Embryonic facial prominence (tissue), 1 donor: Measurements from ENCODE around the gene CLPTM1L.
"Not testable (repeated sequence)": the region's sequence is repeated elsewhere in the genome, so short reads cannot be mapped to it uniquely, and the experiment has no call there.

Experiments used
- DNase-seq: peaks from one replicate; pipeline ENCODE4 v3.0.0-alpha.2; 2016; ENCODE audit errors: extremely low spot score

Gene CLPTM1L

DNA sequence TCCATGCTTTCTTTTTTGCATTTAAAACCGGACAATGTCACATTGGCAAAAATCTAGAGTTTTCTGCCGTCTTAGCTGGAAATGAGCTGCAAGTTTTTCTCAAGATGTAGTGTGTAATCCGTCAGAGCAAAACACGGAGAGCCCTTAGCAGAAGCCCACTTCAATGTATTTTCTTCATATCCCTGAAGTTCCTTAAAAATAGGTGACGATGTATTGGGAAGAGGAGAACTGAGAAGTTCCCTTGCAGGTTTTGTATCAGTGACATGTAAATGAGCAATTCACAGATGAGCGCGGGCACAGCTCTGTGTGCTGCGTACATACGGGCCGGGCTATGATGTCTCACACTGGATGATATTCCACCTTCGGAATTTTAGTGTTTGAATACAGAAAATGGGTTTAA is 14.8 kb upstream of the CLPTM1L start:
- DNase-seq: no peak

DNA sequence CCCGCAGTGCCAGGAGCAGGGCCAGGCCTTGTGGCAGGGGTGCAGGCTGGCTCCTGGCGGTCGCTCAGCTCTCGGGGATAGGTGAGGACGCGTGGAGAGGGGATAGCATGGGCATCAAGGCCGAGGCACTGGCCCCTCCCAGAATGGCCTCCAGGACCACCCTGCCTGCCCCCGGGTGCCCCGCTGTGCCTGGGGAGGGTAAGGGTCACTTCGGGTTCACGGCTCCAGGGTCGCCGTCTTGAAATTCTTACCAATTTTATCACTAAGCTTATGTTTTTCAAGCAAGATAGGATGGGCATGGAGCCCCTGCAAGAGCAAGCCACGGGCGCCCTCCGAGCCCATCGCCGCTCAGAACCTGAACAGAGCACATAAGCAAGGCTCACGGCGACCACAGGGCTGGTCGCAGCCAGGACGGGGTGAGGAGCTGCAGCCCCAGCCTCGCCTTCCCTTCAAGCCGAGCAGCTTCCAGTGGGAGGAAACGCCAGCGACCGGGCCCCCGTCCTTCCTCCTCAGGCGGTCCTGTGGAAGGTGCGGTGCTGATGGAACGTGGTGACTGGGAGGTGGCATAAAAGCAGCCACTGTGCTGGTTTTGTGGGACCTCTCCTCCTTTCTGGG is 14.2 kb upstream of the CLPTM1L start:
- no peak for DNase-seq

DNA sequence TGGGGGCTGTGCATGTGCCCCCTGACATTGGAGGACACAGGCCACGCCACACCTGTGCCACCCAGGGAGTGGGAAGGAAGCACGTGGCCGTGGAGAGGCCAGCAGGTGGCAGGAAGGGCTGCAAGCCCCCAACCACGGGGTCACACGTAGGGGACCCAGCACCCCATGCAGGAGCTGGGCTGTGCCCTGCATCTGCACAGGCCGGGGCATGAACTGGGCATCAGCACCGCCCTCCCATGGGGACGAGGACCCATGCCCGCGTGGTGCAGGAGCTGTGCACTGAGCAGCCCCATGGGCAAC is 13.8 kb upstream of the CLPTM1L start:
- no peak for DNase-seq

- no peak for DNase-seq
Observed at GRCh38 chr5:1357946-1358725, 13.2 kb upstream of the CLPTM1L start.

GRCh38 chr5:1356873-1357787 is 12.2 kb upstream of the CLPTM1L start:
- no peak for DNase-seq

DNA sequence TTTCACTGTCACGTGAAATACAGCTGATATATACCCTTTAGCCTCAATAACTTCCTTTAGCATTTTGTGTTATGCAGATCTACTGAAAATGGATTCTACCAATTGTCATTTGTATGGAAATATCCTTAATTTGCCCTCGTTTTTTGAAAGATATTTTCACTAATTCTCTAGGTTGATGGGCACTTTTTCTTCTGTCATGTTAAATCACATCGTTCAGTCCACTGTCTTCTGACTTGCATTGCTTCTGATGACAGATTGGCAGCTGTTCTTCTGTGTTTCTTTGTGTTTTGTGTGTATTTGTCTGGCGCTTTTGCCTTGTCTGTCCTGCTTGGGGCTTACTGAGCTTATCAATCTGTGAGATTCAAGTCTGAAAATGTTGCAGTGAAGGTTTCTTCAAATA is 9.7 kb upstream of the CLPTM1L start:
- no peak for DNase-seq

DNA sequence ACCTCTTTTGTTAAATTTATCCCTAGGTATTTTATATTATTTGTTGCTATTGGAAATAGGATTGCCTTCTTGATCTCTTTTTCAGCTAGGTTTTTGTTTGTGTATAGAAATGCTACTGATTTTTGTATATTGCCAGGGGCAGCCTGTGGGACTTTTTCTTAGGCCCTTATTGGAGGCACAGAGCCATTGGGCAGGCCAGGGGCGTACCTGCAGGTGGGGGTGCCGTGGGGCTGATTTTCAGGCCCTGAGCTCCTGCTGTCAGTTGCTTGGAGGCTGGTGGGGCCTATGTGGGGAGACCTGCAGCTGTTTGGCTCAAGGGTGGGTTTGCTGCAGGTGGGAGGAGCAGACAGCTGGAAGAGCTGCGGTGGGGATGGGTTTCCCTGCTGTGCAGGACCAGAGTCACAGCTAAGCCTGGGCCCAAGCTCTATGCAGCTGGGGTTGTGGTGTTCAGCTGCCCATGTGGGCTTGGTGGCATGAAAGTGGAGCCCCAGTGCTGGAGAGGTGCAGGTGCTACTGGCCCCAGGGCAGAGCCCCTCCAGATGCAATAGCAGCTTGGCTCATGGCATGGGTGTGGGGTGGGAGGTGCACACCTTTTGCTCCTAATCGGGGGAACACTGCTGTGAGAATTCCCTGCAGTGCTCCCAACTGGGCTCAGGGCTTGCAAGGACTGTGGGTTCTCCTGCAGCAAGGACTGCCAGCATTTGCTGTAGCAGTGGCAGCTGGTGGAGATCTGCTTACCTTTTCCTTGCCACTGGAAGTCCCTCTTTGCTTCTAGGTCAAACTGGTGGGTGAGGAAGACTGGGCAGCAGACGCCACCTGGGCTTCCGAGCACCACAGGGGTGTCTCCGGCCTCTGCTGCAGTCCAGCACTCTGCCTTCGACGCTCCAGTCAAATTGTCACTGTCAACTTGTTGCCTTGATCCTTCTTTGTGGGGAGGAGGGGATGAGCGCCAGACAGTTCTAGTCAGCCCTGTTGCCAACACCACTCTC is 7.6 kb upstream of the CLPTM1L start:
- DNase-seq: no peak

GRCh38 chr5:1351156-1351555 is 6.3 kb upstream of the CLPTM1L start:
- no peak for DNase-seq

DNA sequence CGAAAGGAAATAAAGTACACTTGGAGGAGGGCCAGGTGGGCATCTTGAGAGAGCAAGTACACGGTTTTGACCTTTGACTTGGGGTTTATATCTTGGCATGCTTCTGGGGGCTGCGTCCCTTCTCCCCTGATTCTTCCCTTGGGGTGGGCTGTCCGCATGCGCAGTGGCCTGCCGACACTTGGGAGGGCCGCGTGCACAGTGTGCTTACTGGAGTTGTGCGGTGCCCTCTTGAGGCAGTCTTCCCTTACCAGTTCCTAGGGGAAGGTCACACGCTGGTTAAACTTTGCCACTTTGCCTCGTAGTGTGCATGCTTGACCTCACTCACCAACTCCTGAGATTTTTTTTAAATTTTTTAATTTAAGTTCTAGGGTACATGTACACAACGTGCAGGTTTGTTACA is 4.3 kb upstream of the CLPTM1L start:
- no peak for DNase-seq

DNA sequence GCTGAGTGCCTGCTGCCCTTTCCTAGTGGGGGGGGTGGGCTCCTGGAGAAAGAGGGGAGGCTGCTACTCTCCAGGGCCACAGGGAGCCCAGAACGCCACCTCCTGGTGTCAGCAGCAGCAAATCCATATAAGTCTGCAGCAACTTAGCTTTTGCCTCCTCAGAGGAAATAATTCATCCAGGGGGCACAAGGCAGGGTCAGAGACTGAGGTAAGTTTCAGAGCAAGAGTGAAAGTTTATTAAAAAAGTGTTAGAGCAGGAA is 4.0 kb upstream of the CLPTM1L start:
- DNase-seq: no peak

GRCh38 chr5:1347571-1347970 is 2.7 kb upstream of the CLPTM1L start:
- DNase-seq: no peak

DNA sequence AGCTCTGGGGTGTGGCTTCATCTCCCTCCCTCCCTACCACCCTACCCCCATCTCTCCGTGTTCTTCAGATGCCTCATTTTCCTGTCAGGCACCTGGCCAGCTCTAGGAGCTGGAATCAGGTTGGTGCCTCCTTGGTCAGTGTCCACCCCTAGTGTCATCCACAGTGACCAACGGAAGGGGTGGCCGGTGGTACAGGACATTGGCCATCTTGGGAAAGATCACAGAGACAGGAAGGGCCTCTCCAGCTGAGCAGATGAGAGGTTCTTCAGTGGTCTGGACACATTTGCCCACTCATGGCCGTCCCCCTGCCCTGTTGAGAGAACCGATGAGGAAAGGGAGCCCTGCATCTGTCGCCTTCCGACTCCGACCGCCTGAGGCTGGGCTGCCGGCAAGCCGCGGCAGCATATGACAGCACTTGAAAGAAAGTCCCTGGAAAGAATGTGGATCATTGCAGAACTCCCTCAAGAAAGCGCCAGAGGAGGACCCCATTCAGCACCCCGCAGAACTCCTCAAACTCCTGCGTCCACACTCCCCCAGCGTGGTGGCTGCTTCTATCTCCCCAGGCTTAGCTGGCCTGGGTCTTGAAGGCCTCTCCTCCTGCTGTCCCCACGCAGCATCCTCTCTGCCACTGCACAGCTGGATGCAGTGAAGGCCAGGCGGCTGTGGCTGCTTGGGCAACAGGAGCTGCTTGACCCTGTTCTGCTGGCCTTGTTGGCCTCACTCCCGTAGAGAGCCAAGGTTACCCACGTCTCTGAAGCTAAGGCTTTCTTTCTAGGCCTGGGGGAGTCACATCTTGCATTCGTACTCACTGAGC is 1.9 kb upstream of the CLPTM1L start:
- DNase-seq: no peak

GRCh38 chr5:1345876-1346626 is 1.2 kb upstream of the CLPTM1L start:
- no peak for DNase-seq

GRCh38 chr5:1343931-1344901 is 683 bp downstream of the CLPTM1L start:
- no peak for DNase-seq

GRCh38 chr5:1343315-1343751 is 1.6 kb downstream of the CLPTM1L start:
- no peak for DNase-seq

DNA sequence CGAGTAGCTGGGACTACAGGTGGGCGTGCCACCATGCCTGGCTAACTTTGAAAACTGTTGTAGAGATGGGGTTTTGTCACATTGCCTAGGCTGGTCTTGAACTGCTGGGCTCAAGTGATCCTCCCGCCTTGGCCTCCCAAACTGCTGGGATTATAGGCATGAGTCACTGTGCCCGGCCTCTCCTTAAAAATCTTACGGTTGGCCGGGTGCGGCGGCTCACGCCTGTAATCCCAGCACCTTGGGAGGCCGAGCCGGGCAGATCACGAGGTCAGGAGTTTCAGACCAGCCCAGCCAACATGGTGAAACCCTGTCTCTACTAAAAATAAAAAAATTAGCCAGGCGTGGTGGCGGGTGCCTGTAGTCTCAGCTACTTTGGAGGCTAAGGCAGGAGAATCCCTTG is 2.2 kb downstream of the CLPTM1L start:
- DNase-seq: not testable (repeated sequence)

DNA sequence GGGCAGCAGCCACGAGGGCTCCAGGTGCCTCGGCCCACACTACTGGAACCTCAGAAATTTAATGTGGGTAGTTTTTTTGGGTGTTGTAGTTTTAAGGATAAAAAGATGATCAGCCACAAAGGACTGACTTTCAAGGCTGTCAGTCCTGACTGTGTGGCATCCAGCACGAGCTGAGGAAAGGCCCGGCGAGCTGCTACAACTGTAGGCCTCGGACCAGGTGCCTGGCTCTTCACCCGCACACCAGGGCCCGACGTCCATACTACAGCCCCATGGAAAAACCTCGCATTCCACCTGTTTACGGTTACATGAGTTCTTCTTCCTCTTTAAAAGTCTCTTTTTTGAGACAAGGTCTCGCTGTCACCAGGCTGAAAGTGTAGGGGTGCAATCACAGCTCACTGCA is 2.6 kb downstream of the CLPTM1L start:
- no peak for DNase-seq

DNA sequence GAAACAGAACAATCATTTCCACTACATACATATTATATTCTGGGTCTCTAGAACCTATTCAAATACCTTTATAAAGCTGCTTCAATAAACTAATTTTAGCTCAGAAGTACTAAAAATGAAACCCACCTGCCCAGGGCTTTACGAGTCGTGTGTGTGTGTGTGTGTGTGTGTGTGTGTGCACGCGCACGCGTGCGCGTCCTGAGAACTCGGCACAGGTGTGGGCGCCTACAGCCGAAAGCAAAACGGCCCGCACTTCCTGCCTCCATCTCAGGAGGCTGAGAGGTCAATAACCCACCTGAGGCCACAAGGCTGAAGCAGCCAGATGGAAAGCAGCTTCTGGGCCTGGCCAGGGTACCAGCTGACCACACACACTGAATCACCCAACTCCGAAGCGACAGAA is 3.0 kb downstream of the CLPTM1L start:
- DNase-seq: no peak

DNA sequence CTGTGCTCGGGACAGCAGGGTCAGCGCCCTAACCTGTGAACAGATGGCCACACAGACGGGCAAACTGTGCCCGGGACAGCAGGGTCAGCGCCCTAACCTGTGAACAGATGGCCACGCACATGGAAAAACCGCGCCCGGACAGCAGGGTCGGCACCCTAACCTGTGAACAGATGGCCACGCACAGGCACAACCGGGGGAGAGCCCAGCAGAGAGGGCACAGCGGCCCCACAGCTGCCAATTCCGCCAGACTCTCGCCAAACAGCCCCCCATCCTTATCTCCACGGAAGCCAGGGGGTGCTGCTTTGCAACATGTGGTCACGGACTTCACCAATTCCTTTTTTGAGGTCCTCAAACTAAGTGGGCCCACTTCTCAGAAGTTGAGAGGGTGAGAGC is 5.1 kb downstream of the CLPTM1L start:
- DNase-seq: not testable (repeated sequence)
